NCI-H187 (cell line): ENCODE data around the gene TMEM215.
"Not testable (repeated sequence)": the region's sequence is repeated elsewhere in the genome, so short reads cannot be mapped to it uniquely, and the experiment has no call there.

Experiments
- DNase-seq, 2 experiments: peaks; one replicate each; lab custom pipeline; 2025; lab: John Stamatoyannopoulos, UW

TMEM215 gene

GRCh38 chr9:32783168-32783891 lies at the start of gene TMEM215:
TMEM215 (plus strand) TSS chr9:32783540; CDS start chr9:32784184, 644 bp downstream.
- no peak for DNase-seq

- no peak for DNase-seq
Observed at GRCh38 chr9:32735476-32735875, 47.9 kb upstream of the TMEM215 start.

- DNase-seq = no peak
Observed at GRCh38 chr9:32737378-32737777, 46.0 kb upstream of the TMEM215 start.

- no peak for DNase-seq
Observed at GRCh38 chr9:32738501-32739172, 44.7 kb upstream of the TMEM215 start.

- no peak for DNase-seq
Observed at GRCh38 chr9:32741706-32742105, 41.6 kb upstream of the TMEM215 start.

- DNase-seq = no peak
Observed at GRCh38 chr9:32742296-32742695, 41.0 kb upstream of the TMEM215 start.

- DNase-seq = no peak
Observed at GRCh38 chr9:32748013-32748412, 35.3 kb upstream of the TMEM215 start.

- no peak for DNase-seq
Observed at GRCh38 chr9:32755730-32756129, 27.6 kb upstream of the TMEM215 start.

GRCh38 chr9:32764139-32764538 lies 19.2 kb upstream of the TMEM215 start:
- DNase-seq = no peak

- DNase-seq = no peak
Observed at GRCh38 chr9:32775283-32775682, 8.1 kb upstream of the TMEM215 start.

- no peak for DNase-seq
Observed at GRCh38 chr9:32776201-32776600, 7.1 kb upstream of the TMEM215 start.

- no peak for DNase-seq
Observed at GRCh38 chr9:32782476-32783167, 718 bp upstream of the TMEM215 start.

GRCh38 chr9:32787816-32788215 lies 4.5 kb downstream of the TMEM215 start:
- no peak for DNase-seq

GRCh38 chr9:32796015-32796414 lies 12.7 kb downstream of the TMEM215 start:
- not testable (repeated sequence) for DNase-seq

- DNase-seq = no peak
Observed at GRCh38 chr9:32801530-32801929, 18.2 kb downstream of the TMEM215 start.

- no peak for DNase-seq
Observed at GRCh38 chr9:32807217-32807616, 23.9 kb downstream of the TMEM215 start.

GRCh38 chr9:32811246-32811645 lies 27.9 kb downstream of the TMEM215 start:
- no peak for DNase-seq

- DNase-seq = no peak
Observed at GRCh38 chr9:32820322-32820721, 37.0 kb downstream of the TMEM215 start.

GRCh38 chr9:32823101-32823500 lies 39.8 kb downstream of the TMEM215 start:
- DNase-seq = no peak

GRCh38 chr9:32823551-32823950 lies 40.2 kb downstream of the TMEM215 start:
- no peak for DNase-seq

GRCh38 chr9:32825203-32825602 lies 41.9 kb downstream of the TMEM215 start:
- DNase-seq = no peak

GRCh38 chr9:32828861-32829260 lies 45.5 kb downstream of the TMEM215 start:
- DNase-seq = no peak

GRCh38 chr9:32832346-32832745 lies 49.0 kb downstream of the TMEM215 start:
- DNase-seq = no peak
